GM10248 (cell line): Measurements from ENCODE around the gene ALKAL2.
A peak's percentile ranks its signal among the peaks of the same experiment; 100 is the strongest.

Experiments
- CTCF ChIA-PET: fragments of 300-600 bp; sonication (Branson Sonifier 250); formaldehyde crosslinking; extraction: SDS; loops from one replicate; lab custom pipeline; 2021; ENCODE audit warnings: antibody characterized with exemption; lab: Yijun Ruan, JAX
- POLR2A ChIA-PET: fragments of 350-650 bp; sonication (Branson Sonifier 250); formaldehyde crosslinking; extraction: SDS; loops from one replicate; lab custom pipeline; 2020; ENCODE audit warnings: antibody characterized with exemption; lab: Yijun Ruan, JAX
- DNase-seq: peaks from one replicate; pipeline ENCODE4 v3.0.0; 2012; ENCODE audit errors: extremely low spot score
- TF ChIP-seq, protein P1 (sequence below): IDR thresholded peaks from 2 replicates; pipeline ENCODE4 v1.5.1; 2012; ENCODE audit warnings: mild to moderate bottlenecking, low read depth; ENCODE audit errors: extremely low read depth, missing control alignments, control extremely low read depth

ALKAL2 gene

DNA sequence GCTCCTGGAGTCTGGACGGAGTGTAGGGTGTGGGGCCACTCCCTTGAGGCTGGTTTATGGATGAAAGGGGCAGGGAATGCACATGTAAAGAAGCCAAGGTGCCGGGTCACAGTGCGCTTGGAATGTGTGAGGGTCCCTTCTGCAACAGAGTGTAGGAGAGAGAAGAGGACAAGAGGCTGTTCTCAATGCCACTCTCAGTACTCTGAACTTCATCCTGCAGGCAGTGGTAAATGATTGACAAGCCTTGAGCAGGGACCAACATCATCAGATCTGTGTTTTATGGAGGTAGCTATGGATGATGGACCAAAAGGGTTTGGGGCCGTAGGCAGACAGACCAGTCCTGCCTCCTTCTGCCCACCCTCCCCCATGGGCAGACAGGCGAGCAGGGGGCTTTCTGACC lies 7.2 kb upstream of the ALKAL2 start:
- DNase-seq = no peak
- ChIA-PET POLR2A (no interaction called here), CTCF (no interaction called here)
- TF ChIP-seq, protein P1, sequence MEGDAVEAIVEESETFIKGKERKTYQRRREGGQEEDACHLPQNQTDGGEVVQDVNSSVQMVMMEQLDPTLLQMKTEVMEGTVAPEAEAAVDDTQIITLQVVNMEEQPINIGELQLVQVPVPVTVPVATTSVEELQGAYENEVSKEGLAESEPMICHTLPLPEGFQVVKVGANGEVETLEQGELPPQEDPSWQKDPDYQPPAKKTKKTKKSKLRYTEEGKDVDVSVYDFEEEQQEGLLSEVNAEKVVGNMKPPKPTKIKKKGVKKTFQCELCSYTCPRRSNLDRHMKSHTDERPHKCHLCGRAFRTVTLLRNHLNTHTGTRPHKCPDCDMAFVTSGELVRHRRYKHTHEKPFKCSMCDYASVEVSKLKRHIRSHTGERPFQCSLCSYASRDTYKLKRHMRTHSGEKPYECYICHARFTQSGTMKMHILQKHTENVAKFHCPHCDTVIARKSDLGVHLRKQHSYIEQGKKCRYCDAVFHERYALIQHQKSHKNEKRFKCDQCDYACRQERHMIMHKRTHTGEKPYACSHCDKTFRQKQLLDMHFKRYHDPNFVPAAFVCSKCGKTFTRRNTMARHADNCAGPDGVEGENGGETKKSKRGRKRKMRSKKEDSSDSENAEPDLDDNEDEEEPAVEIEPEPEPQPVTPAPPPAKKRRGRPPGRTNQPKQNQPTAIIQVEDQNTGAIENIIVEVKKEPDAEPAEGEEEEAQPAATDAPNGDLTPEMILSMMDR = no peak

DNA sequence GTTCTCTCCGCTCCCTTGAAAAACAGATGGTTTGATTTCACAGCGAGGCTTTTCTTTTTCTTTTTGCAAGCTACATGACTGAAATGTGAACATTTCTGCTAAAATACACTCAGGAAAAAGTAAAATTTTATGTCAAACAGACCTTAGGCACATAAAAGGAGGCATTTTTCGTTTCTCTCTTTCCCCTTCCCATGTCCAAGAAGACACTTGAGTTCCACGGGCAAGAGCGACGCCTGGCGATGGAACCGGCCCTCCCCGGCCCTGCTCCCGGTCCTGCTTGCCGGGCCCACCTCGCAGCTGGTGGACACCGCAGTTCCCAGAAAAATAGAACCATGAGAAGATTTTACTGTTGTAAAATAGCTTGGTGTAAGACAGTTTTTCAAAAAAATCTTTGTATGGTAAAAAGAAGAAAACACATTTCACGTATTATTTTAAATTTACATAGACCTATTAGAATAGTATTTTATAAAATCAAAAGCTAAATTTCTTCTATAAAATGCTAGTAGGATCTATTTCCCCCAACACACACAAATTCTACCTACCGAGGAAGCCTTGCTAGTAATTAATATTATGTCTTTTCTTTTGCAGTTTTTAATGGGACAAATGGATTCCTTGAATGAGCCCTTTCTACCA lies 2.3 kb upstream of the ALKAL2 start:
- POLR2A ChIA-PET = no interaction called here
- DNase-seq = peak; percentile 53
- TF ChIP-seq, protein P1 = peak; percentile 86
- CTCF ChIA-PET = interaction anchor here (0.7 to 2.2 kb wide), 16 partner anchors 8 to 347 kb away, joined by 3 to 14 read pairs (median 4); no protein-coding TSS in a partner anchor

DNA sequence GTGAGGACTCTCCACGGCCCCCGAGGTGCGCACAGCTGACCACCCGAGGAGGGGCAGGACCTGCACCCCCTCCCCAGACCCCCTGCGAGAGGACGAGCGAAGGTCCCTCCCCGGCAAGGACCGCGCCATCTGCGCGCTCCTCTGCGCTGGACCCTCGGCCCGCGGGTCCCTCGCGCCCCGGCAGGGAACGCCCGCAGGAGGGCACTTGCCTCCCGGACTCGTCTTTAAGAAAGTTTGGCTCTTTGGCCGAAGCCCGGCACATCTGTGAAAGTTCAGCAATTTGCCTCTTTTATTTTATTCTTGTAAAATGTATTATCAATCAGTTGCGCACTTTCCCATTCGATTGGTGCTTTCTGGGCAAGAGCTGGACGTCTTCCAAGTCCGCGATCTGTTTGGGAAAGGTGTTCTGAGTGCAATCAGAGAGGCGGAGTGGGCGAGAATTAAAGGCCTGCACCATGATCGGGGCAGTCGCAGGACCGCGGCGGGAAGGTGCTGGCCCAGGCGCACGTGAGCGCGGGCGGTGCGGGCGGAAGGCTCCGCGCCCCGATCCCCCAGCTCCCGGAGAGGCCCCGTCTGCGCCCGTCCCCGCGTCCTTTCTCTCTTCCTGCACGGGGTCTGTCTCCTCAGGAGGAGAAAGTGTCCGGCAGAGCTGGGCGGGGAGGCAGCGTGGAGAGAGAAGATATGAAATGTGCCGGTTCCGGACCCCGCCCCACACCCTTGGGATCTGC lies 1.6 kb upstream of the ALKAL2 start:
- ChIA-PET CTCF (interaction anchor here (0.7 to 2.2 kb wide), 14 partner anchors 12 to 347 kb away, joined by 3 to 14 read pairs (median 4); no protein-coding TSS in a partner anchor), POLR2A (no interaction called here)
- DNase-seq = no peak
- TF ChIP-seq, protein P1 = no peak

DNA sequence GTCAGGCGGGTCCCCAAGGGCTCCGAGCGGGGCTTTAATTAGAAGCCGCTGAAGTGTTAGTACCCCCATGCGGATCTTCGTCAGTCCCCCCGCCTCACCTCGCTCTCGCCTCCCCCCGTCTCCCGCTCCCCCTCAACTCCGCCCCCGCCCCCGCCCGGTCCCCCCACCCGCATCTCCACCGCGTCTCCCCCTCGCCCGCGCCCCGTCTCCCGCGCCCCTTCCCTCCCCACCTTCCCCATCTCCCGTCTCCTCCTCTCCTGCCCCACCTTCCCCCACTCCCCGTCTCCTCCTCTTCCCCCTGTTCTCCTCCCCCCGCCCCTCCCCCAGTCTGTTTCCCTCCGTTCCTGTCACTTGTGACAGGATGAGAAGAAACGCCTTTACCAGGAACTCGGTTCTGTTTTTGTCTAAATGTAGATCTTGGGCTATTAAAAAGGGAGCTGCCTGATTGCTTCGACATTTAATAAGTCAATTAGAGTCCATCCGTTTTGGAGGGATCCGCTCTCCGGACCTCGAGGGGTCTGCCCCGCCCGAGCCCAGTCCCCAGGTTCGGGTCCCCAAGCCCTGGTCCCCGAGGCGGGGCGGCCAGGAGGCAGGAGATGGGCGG lies 969 bp upstream of the ALKAL2 start:
- ChIA-PET CTCF (interaction anchor here (0.7 to 2.2 kb wide), 6 partner anchors 13 to 272 kb away, joined by 3 to 14 read pairs (median 5); no protein-coding TSS in a partner anchor), POLR2A (no interaction called here)
- DNase-seq = no peak
- TF ChIP-seq, protein P1 = no peak

DNA sequence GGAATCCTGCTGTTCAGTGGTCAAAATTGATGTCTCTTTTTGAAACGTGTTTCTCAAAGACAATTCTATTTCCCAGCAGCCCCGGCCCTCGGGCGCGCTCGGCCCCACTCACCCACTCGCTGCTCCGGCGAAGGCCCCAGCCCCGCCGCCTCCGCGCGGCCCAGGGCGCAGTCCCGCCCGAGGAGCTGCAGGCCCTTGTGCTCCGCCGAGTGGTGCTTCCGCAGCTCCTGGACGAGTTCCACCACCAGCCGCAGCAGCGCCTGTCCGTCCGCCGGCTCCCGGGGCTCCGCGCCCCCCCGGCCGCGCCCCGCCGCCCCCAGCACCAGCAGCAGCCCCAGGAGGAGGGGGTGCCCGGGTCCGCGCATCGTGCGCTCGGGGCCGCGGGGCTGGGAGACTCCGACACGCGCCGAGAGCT lies 413 bp downstream of the ALKAL2 start:
- ChIA-PET CTCF (interaction anchor here (1.8 kb wide), 1 partner anchor 14 kb away, joined by 4 read pairs; no protein-coding TSS in a partner anchor), POLR2A (no interaction called here)
- peak; percentile 51 for DNase-seq
- TF ChIP-seq, protein P1 = no peak

DNA sequence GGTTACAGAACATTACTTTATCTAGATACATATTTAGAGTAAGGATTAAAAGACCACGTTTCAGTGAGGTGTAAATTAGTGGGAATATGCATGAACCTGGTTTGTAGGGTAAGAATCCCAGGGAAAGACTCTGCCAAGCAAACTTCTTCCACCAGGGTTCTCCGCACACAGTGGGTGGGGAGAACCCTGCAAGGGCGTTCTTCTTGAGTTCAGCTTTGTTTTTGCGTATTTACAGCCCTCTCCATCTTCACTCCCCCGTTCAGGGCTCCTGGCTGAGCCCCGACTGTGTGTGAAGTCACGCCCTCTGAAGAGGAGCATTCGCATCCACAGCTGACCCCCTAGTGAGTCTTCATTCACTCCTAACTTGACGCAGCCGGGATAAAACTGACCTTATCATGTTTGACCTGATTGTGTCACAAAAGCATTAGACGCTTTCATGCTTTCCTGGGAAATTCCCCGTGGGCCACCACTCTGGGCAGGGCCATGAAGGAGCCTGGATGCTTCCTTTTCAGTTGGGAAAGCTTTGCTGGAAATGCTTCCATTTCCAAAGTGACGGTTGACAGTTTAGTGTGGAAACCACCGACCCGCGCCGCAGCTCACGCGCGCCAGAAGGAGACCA lies 1.0 kb downstream of the ALKAL2 start:
- ChIA-PET POLR2A (no interaction called here), CTCF (interaction anchor here (1.8 kb wide), 1 partner anchor 15 kb away, joined by 4 read pairs; no protein-coding TSS in a partner anchor)
- TF ChIP-seq, protein P1 = no peak
- no peak for DNase-seq
